KMS-11 (cell line): ENCODE data around the gene ZNF619.

Source experiments
- H2AFZ ChIP-seq: fragments of 200-600 bp; sonication (generic); 2 replicates; pipeline ENCODE4 v1.6.1; 2016; ENCODE audit warnings: antibody characterized with exemption, mixed run types, low read depth
- H3K27ac ChIP-seq: fragments of 200-600 bp; sonication (generic); 2 replicates; pipeline ENCODE4 v1.6.1; 2016; ENCODE audit warnings: mild to moderate bottlenecking, mixed run types
- H3K27me3 ChIP-seq: fragments of 200-600 bp; sonication (generic); 2 replicates; pipeline ENCODE4 v1.6.1; 2017; ENCODE audit warnings: mild to moderate bottlenecking, low read depth, mixed run types, moderate library complexity; ENCODE audit not compliant: insufficient read depth
- H3K36me3 ChIP-seq: fragments of 200-600 bp; sonication (generic); 2 replicates; pipeline ENCODE4 v1.6.1; 2017; ENCODE audit warnings: mild to moderate bottlenecking, mixed run types; ENCODE audit not compliant: insufficient read depth
- H3K4me1 ChIP-seq: fragments of 200-600 bp; sonication (generic); 2 replicates; pipeline ENCODE4 v1.6.1; 2016; ENCODE audit warnings: mild to moderate bottlenecking, low read depth, mixed run types; ENCODE audit not compliant: poor library complexity, severe bottlenecking
- H3K4me2 ChIP-seq: fragments of 200-600 bp; sonication (generic); 2 replicates; pipeline ENCODE4 v1.7.0; 2016; ENCODE audit warnings: mild to moderate bottlenecking, mixed run types
- H3K4me3 ChIP-seq: fragments of 200-600 bp; sonication (generic); IDR thresholded peaks from 2 replicates; pipeline ENCODE4 v1.6.1; 2017; ENCODE audit warnings: low read depth, low read length, mixed read lengths; ENCODE audit not compliant: insufficient read depth
- H3K79me2 ChIP-seq: fragments of 200-600 bp; sonication (generic); 2 replicates; pipeline ENCODE4 v1.6.1; 2016; ENCODE audit warnings: low read depth, mixed run types; ENCODE audit not compliant: insufficient read depth
- H3K9ac ChIP-seq: fragments of 200-600 bp; sonication (generic); 2 replicates; pipeline ENCODE4 v1.6.1; 2016; ENCODE audit warnings: mild to moderate bottlenecking, mixed run types
- H4K20me1 ChIP-seq: fragments of 200-600 bp; sonication (generic); 2 replicates; pipeline ENCODE4 v1.6.1; 2016; ENCODE audit warnings: mild to moderate bottlenecking, mixed run types; ENCODE audit not compliant: insufficient read depth
- CTCF ChIP-seq: fragments of 200-600 bp; sonication (generic); conservative IDR thresholded peaks from 2 replicates; pipeline ENCODE4 v1.6.1; 2017; ENCODE audit warnings: low read depth, mild to moderate bottlenecking, antibody characterized with exemption, low read length, moderate library complexity, mixed read lengths

Gene ZNF619

DNA sequence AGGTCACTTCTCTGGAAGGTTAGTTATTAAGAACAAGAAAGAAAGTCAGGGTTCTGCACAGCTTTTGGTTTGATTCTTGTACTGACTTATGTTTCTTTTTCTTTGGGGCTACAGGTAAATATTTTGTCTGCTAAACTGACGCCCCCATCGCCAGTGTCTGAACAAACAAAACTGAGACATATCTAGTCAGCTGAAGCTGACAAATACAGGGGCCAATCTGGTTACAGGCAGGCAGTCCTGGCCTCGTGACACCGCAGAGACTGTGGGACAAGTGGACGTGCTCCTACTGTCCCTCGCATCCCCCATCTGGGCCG is 24.4 kb upstream of the ZNF619 start:
- peaks cover 1% of the 10 kb centered on the region for H3K79me2 ChIP-seq
- H3K4me1 ChIP-seq, result peaks cover 6% of the 10 kb centered on the region
- H3K4me3 ChIP-seq, result peak overlapping the region; percentile 88
- peak overlapping the region; percentile 76 for H3K4me2 ChIP-seq
- H3K27me3 ChIP-seq, result no peaks in the 10 kb centered on the region
- no peaks in the 10 kb centered on the region for H3K36me3 ChIP-seq
- H4K20me1 ChIP-seq, result no peaks in the 10 kb centered on the region
- H2AFZ ChIP-seq, result peak overlapping the region; percentile 91
- H3K9ac ChIP-seq, result peak overlapping the region; percentile 87
- no peak for TF ChIP-seq CTCF
- H3K27ac ChIP-seq, result peak overlapping the region; percentile 79

GRCh38 chr3:40452876-40453730 is 23.8 kb upstream of the ZNF619 start:
- H2AFZ ChIP-seq, result peak overlapping the region; percentile 91
- peak overlapping the region; percentile 88 for H3K4me3 ChIP-seq
- no peak for TF ChIP-seq CTCF
- H3K36me3 ChIP-seq, result no peaks in the 10 kb centered on the region
- peak overlapping the region; percentile 79 for H3K27ac ChIP-seq
- peak overlapping the region; percentile 87 for H3K9ac ChIP-seq
- H3K27me3 ChIP-seq, result no peaks in the 10 kb centered on the region
- H3K4me1 ChIP-seq, result peaks cover 7% of the 10 kb centered on the region
- H4K20me1 ChIP-seq, result no peaks in the 10 kb centered on the region
- H3K4me2 ChIP-seq, result peak overlapping the region; percentile 82
- peaks cover 7% of the 10 kb centered on the region for H3K79me2 ChIP-seq

- Histone ChIP-seq H3K27me3 (no peaks in the 10 kb centered on the region), H3K4me2 (peak overlapping the region; percentile 82), H2AFZ (peak overlapping the region; percentile 54; the same call in 1 of the 2 replicates), H3K9ac (no peak overlapping the region), H4K20me1 (no peaks in the 10 kb centered on the region), H3K36me3 (no peaks in the 10 kb centered on the region; the same call in 1 of the 2 replicates), H3K4me3 (no peak overlapping the region), H3K27ac (no peak overlapping the region; the same call in 1 of the 2 replicates), H3K4me1 (peaks cover 16% of the 10 kb centered on the region), H3K79me2 (peaks cover 15% of the 10 kb centered on the region)
- no peak for TF ChIP-seq CTCF
These were observed 23.0 kb upstream of the ZNF619 start for GRCh38 chr3:40453933-40454332.

- TF ChIP-seq CTCF, result no peak
- H3K9ac ChIP-seq, result no peak overlapping the region
- no peaks in the 10 kb centered on the region for H3K27me3 ChIP-seq
These were observed 21.6 kb upstream of the ZNF619 start for GRCh38 chr3:40455328-40455727.

More at GRCh38 chr3:40455328-40455727, 21.6 kb upstream of the ZNF619 start:
- no peaks in the 10 kb centered on the region; the same call in 1 of the 2 replicates for H3K36me3 ChIP-seq
- peaks cover 17% of the 10 kb centered on the region for H3K4me1 ChIP-seq
- H4K20me1 ChIP-seq, result no peaks in the 10 kb centered on the region
- H2AFZ ChIP-seq, result no peak overlapping the region
- H3K4me3 ChIP-seq, result no peak overlapping the region
- peaks cover 24% of the 10 kb centered on the region for H3K79me2 ChIP-seq
- no peak overlapping the region for H3K27ac ChIP-seq
- H3K4me2 ChIP-seq, result no peak overlapping the region
